HG03066 (cell line): Measurements from ENCODE around the gene C2CD4C.
"Not testable (repeated sequence)": the region's sequence is repeated elsewhere in the genome, so short reads cannot be mapped to it uniquely, and the experiment has no call there.

Source experiments
- ATAC-seq: cut with Tn5 transposase; IDR thresholded peaks from one replicate; pipeline ENCODE4 v1.9.1; 2021; ENCODE audit warnings: low read depth; ENCODE audit not compliant: unreplicated experiment

C2CD4C gene

DNA sequence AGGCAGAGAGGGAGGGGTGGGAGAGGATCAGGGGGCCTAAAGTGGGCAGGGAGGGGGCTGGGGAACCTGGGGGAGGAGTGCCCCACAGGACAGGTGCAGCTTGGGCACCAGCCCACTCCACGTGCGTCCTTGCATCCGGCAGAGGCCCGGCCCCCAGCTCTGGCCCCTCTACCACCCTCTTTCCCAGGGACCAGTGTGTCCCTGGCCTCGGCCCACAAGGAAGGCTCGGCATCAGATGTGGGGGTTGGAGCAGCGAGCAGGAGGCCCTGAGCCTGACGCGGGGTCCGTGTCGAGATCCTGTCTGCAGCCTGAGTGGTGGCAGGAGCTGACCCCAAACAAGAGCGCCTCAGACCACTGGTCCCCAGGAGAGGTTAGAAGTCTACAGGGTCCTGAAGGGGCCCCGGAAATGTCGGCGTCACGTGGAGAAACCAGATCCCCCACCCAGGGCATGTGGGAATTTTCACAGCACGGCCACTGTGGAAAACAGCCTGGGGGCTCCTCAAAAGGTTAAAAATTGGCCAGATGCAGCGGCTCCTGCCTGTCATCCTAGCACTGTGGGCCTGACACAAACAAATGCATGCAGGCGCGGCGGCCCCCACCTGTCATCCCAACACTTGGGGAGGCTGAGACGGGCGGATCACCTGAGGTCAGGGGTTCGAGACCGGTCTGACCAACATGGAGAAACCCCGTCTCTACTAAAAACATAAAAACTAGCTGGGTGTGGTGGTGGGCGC lies 30.4 kb upstream of the C2CD4C start:
- ATAC-seq = no peak

DNA sequence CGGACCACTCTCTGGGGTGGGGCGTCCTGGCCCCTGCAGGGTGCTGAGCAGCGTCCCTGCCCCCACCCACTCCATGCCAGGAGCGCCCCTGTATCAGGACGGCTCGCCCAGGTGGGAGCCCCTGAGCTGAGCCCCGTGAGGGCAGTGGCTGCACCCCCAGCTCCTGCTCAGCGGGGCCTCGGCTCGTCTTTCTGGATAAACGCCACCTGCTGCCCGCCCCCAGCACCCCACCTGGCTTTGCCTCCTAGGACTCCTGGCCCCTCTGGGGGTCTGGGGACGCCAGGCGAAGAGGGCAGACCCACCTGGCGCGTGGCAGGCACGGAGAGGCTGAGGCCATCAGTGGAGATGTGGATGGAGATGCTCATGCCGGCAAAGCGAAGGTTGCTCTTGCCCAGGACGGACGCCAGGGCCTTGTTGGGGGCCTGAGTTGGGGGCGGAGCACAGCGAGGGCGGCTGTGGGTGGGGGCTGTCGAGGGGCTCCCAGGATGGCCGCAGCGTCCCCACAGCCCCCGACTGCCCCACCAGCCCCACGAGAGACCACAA lies 29.5 kb upstream of the C2CD4C start:
- ATAC-seq = no peak

DNA sequence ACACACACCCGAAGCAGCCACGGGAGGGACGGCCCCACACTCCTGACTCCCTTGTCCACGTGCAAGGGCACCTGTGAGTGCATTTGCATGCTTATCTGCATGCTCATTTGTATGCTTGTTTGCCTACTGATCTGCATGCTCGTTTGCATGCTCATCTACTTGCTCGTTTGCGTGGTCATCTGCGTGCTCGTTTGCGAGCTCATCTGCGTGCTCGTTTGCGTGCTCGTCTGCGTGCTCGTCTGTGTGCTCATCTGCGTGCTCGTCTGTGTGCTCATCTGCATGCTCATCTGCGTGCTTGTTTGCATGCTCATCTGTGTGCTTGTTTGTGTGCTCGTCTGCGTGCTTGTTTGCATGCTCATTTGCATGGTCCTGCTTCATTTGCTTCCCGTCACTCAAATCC lies 28.1 kb upstream of the C2CD4C start:
- ATAC-seq = no peak

DNA sequence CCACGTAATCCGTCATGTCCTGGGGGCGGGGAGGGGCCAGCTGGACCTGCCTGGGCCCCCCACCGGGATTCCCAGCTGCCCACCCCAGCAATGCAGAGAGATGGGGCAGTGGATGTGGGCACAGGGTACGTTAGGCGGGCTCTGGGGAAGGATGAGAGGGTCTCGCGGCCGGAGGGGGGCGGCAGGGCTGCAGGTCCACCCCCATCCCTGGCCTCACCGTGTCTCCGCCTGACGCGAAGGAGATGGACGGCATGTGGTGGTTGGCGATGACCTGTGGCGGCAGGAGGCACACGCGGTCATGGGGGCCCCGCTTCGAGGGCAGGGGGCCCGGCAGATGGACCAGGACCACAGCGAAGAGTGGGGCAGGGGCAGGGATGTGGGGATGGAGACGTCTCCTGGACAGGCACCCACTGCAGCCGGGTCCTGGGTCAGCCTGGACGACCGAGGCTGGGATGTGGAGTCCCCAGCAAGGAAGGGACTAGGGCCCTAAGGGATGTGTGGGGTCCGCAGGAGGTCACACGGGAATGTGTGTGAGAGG lies 27.5 kb upstream of the C2CD4C start:
- no peak for ATAC-seq

DNA sequence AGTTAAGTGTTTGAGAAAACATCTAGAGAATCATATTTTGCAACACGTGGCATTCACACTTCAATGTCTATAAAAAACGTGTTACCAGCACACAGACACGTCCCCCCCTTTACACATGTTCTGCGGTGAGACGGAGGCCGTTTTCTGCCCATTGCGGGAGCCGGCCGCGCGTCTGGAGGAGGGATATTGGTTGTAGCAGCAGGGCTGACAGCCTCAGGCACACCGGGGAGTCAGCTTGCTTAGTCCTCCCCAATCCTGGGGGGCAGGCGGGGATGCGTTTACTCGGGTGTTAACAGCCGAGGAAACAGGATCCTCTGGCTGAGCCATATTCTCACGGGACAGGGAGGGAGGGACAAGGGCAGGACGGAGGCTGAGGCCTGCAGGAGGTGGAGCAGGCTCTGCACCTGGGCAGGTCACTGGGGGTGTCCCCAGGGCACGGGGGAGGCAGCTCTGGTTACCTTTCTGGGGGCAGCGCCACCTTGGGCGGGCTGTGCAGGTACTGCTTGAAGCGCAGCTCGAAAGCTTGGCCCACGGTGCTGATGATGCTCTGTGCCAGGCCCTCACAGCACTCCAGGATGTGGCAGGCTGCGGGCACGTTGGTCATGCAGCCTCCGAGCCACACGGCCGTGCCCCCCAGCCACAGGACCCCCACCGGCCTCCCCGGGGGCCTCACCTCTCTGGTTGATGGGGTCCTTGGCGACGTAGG lies 26.9 kb upstream of the C2CD4C start:
- ATAC-seq = no peak

DNA sequence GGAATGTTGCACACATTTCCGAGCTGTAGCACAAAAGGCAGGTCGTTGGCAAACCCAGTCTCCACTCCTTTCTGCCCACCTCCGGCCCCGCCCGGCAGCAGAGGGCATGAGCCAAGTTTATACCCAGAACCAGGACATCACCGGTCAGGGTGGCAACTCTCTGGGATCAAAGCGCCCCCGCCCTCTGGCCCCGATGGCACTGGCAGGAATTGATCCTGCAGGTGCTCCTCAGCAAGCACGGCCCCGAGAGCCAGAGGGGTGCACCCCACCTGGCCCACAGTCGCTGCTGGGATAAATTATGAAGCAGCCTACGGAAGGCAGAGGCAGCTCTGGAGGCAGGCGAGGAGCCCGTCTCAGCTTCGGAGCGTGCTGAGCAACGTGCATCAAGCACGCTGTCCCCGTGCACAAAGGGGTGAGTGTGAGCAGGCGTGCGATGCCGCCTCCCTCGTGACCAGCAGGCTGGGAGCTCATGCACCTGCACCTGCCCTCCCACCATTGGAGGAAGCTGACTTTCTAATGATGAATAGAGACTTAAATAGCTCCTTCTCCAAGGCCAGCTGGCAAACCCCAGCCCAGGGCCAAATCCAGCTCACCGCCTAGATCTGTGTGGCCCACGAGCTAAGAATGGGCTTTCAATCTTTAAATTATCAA lies 26.2 kb upstream of the C2CD4C start:
- ATAC-seq = no peak

GRCh38 chr19:434152-434960 lies 25.4 kb upstream of the C2CD4C start:
- no peak for ATAC-seq

GRCh38 chr19:430701-431100 lies 21.8 kb upstream of the C2CD4C start:
- ATAC-seq = no peak

- ATAC-seq = no peak
Observed at GRCh38 chr19:428149-428548, 19.2 kb upstream of the C2CD4C start.

- not testable (repeated sequence) for ATAC-seq
Observed at GRCh38 chr19:427675-428074, 18.7 kb upstream of the C2CD4C start.

DNA sequence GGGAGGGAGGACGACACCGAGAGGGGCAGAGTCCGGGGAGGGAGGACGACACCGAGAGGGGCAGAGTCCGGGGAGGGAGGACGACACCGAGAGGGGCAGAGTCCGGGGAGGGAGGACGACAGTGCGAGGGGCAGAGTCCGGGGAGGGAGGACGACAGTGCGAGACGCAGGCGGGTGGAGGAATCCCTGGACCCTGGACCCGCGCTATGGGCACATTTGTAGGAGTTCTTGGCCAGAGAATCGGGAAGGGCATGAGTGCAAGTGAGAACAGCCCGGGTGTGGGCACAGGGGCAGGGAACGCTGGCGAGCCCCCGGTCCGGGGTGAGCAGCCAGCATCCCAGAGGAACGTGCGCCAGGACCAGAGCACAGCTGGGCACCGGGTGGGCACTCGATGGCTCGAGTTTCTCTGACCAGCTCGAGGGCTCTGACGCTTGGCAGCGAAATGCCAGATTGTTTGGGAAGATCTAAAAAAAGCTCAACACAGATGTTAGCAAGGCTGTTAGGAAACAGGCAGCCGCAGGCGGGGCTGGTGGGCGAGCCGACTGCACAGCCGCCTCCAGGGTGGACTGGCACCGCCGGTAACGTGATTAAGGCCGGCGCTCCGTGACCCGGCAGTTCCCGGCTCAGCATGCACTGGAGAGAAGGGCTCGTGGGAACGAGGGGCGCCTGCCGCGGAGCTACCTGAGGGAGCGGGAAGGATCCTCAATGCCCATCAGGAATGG lies 17.9 kb upstream of the C2CD4C start:
- ATAC-seq = no peak

DNA sequence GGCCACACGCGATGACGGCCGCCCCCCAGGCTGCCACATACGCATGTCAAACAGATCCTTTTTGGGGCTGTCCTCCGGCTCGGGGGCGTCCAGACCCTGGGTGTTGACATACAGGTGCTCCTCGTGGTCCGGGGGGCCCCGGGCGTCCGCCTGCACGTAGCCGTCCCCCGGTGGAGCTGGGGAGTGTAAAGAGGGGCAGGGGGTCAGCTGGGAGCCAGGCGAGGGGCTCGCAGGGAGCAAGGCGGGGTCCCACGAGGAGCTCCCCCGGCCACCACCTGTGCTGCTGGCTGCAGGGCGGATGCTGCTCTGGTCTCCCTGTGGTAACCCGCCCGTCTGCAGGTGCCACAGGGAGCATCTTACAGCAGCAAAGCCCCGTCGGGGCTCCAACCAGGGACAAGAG lies 16.1 kb upstream of the C2CD4C start:
- ATAC-seq = no peak

- no peak for ATAC-seq
Observed at GRCh38 chr19:424546-424945, 15.6 kb upstream of the C2CD4C start.

DNA sequence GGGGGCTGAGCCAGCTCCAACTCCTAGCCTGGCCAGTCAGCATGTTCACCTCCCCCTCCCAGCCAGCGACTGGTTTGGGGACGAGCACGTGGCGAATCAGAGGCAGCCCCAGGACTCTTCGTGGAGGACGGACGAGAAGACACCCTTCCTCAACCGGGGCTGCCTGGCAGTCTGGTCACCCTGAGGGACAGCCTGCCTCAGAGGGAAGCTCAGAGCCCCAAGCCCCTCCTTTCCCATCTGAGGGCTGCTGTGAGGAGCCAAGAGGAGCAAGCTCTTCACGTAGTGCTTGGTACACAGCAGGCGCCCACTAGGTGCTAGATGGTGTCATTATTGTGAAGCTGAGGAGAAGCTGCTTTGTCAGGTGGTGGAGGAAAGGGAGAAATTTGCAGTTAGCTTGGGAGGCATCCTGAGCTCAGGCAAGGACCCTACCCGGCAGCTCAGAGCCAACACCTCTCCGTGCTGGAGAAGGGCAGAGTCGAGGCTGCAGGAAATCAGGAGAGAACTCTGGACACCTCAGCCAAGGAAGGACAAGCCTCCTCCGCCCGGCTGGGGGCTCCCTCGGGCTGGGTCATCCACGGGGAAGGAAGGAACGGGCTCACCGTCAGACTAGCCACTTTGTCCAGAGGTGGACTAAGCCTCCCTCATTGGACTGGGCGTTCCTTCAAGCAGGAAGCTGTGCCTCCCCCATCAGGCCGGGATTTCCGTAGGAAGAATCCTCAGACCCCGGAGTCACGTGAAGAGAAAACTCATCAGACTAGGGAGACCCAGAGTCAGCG lies 14.9 kb upstream of the C2CD4C start:
- ATAC-seq = no peak

DNA sequence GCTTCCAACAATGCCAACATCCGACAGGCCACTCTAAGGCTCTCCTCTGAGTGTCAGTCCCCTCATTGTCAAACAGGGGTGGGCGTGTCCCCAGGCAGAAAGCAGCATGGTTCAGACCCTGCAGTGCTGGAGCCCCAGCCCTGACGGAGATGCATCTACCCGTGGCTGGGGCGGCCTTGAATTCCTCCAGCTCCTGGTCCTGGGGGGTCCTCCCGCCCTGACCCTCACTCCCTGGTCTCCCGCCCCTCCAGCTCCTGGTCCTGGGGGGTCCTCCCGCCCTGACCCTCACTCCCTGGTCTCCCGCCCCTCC lies 13.9 kb upstream of the C2CD4C start:
- ATAC-seq = not testable (repeated sequence)

GRCh38 chr19:422213-422916 lies 13.4 kb upstream of the C2CD4C start:
- no peak for ATAC-seq

GRCh38 chr19:419721-420515 lies 11.0 kb upstream of the C2CD4C start:
- ATAC-seq = no peak
